ENCODE measurements around the gene ACACA. TPM values are rescaled to one million over a fixed set of nuclear protein-coding genes. Genes with fewer than 3 reads are reported as not detected.
A peak's percentile ranks its signal among the peaks of the same experiment; 100 is the strongest.
"Not testable (repeated sequence)": the region's sequence is repeated elsewhere in the genome, so short reads cannot be mapped to it uniquely, and the experiment has no call there.

Gene ACACA
- total RNA-seq, 1 donor from 2014 or later: 145 TPM

- TF ChIP-seq, protein P1, sequence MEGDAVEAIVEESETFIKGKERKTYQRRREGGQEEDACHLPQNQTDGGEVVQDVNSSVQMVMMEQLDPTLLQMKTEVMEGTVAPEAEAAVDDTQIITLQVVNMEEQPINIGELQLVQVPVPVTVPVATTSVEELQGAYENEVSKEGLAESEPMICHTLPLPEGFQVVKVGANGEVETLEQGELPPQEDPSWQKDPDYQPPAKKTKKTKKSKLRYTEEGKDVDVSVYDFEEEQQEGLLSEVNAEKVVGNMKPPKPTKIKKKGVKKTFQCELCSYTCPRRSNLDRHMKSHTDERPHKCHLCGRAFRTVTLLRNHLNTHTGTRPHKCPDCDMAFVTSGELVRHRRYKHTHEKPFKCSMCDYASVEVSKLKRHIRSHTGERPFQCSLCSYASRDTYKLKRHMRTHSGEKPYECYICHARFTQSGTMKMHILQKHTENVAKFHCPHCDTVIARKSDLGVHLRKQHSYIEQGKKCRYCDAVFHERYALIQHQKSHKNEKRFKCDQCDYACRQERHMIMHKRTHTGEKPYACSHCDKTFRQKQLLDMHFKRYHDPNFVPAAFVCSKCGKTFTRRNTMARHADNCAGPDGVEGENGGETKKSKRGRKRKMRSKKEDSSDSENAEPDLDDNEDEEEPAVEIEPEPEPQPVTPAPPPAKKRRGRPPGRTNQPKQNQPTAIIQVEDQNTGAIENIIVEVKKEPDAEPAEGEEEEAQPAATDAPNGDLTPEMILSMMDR (IDR thresholded peaks at IDR 0.05; ENCODE audit: partially characterized antibody, unreplicated experiment): no peak
- H3K27ac Mint-ChIP-seq (ENCODE audit: unreplicated experiment): no peak overlapping the region
- H3K36me3 Mint-ChIP-seq (ENCODE audit: unreplicated experiment): no peaks in the 10 kb centered on the region
- peaks cover 5% of the 10 kb centered on the region for H3K27me3 Mint-ChIP-seq (ENCODE audit: unreplicated experiment)
- H3K4me3 Mint-ChIP-seq (ENCODE audit: unreplicated experiment): no peak overlapping the region
- no peak for DNase-seq
- H3K9me3 Mint-ChIP-seq (ENCODE audit: unreplicated experiment): peaks cover 1% of the 10 kb centered on the region
- peaks cover 23% of the 10 kb centered on the region for H3K4me1 Mint-ChIP-seq (ENCODE audit: low read depth, unreplicated experiment)
Measured at GRCh38 chr17:37360632-37361031, 46.0 kb downstream of the ACACA start.

DNA sequence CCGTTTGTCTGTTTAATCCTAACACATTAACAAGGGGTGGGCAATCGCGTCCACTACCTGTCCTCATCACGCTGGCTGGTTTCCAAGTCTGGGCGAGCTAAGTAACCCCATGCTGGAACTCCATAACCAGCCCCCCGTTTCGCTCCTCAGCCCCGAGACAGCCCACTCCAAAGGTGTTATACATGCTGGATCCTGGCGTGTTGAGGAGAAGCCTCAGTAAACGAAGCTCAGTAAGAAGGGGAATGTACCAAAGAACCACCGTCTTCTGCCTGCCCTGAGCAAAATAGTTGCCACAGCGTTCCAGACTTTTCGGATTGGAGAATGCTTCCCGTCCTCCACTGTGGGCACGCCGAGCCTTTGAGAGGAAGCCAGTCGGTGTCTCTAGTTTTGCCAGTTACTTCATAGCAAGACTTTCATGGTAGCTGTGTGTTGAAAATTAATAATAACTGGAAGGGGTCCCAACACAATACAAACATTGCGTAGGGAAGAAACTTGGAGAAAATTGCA lies 46.9 kb downstream of the ACACA start:
- TF ChIP-seq, protein P1 (IDR thresholded peaks at IDR 0.05; ENCODE audit: partially characterized antibody, unreplicated experiment): no peak
- Mint-ChIP-seq H3K4me1 (ENCODE audit: low read depth, unreplicated experiment) (peaks cover 23% of the 10 kb centered on the region), H3K27ac (ENCODE audit: unreplicated experiment) (peak overlapping the region; percentile 24), H3K9me3 (ENCODE audit: unreplicated experiment) (peaks cover 1% of the 10 kb centered on the region), H3K27me3 (ENCODE audit: unreplicated experiment) (peaks cover 3% of the 10 kb centered on the region), H3K4me3 (ENCODE audit: unreplicated experiment) (peak overlapping the region; percentile 63), H3K36me3 (ENCODE audit: unreplicated experiment) (no peaks in the 10 kb centered on the region)
- DNase-seq: no peak

GRCh38 chr17:37358830-37359681 lies 47.6 kb downstream of the ACACA start:
- peaks cover 23% of the 10 kb centered on the region for H3K4me1 Mint-ChIP-seq (ENCODE audit: low read depth, unreplicated experiment)
- H3K27me3 Mint-ChIP-seq (ENCODE audit: unreplicated experiment): peaks cover 3% of the 10 kb centered on the region
- no peaks in the 10 kb centered on the region for H3K36me3 Mint-ChIP-seq (ENCODE audit: unreplicated experiment)
- TF ChIP-seq, protein P1 (IDR thresholded peaks at IDR 0.05; ENCODE audit: partially characterized antibody, unreplicated experiment): peak; percentile 38
- H3K4me3 Mint-ChIP-seq (ENCODE audit: unreplicated experiment): peak overlapping the region; percentile 93
- peaks cover 1% of the 10 kb centered on the region for H3K9me3 Mint-ChIP-seq (ENCODE audit: unreplicated experiment)
- DNase-seq: peak; percentile 99
- peak overlapping the region; percentile 81 for H3K27ac Mint-ChIP-seq (ENCODE audit: unreplicated experiment)

DNA sequence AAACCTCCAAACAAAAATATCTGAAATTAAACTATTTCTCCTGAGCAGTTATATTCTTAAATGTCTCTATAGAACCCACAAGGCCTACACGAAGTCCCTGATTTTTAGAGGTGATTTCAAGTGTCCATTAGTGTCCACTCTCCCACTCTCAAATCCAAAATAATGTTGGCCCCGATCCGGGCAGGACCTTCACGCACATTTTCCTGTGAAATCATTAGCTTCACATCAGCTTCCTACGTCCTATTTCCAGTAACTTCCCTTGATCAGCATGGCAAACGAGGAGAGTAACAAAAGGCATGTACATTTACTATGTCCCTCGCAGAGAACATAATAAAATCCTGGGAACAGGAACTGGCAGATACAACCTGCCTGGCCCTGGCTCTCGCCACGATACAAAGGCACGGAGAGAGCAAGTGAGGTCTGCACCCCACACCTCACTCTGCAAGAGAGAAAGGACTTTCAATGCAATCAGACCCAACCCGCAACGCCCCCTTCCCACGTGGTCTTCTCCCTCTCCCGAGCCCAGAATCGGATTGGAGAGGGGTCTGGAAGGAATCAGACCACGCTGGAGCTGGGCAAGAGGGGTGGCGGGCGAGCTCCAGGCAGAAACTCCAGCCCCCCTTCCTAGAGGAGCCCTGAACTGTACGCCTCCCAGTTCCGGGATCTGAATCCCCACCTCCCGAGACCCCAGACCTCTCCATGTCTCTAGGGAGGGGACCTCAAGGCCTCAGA lies 48.4 kb downstream of the ACACA start:
- peak; percentile 82 for DNase-seq
- Mint-ChIP-seq H3K4me3 (ENCODE audit: unreplicated experiment) (peak overlapping the region; percentile 93), H3K27ac (ENCODE audit: unreplicated experiment) (peak overlapping the region; percentile 81), H3K27me3 (ENCODE audit: unreplicated experiment) (peaks cover 3% of the 10 kb centered on the region), H3K4me1 (ENCODE audit: low read depth, unreplicated experiment) (peaks cover 23% of the 10 kb centered on the region), H3K36me3 (ENCODE audit: unreplicated experiment) (no peaks in the 10 kb centered on the region), H3K9me3 (ENCODE audit: unreplicated experiment) (peaks cover 1% of the 10 kb centered on the region)
- TF ChIP-seq, protein P1 (IDR thresholded peaks at IDR 0.05; ENCODE audit: partially characterized antibody, unreplicated experiment): no peak

GRCh38 chr17:37356796-37357569 lies 49.7 kb downstream of the ACACA start:
- H3K4me1 Mint-ChIP-seq (ENCODE audit: low read depth, unreplicated experiment): peaks cover 23% of the 10 kb centered on the region
- H3K36me3 Mint-ChIP-seq (ENCODE audit: unreplicated experiment); DNase-seq; H3K27ac Mint-ChIP-seq (ENCODE audit: unreplicated experiment); H3K27me3 Mint-ChIP-seq (ENCODE audit: unreplicated experiment); H3K9me3 Mint-ChIP-seq (ENCODE audit: unreplicated experiment): not testable (repeated sequence)
- H3K4me3 Mint-ChIP-seq (ENCODE audit: unreplicated experiment): peak overlapping the region; percentile 93

DNA sequence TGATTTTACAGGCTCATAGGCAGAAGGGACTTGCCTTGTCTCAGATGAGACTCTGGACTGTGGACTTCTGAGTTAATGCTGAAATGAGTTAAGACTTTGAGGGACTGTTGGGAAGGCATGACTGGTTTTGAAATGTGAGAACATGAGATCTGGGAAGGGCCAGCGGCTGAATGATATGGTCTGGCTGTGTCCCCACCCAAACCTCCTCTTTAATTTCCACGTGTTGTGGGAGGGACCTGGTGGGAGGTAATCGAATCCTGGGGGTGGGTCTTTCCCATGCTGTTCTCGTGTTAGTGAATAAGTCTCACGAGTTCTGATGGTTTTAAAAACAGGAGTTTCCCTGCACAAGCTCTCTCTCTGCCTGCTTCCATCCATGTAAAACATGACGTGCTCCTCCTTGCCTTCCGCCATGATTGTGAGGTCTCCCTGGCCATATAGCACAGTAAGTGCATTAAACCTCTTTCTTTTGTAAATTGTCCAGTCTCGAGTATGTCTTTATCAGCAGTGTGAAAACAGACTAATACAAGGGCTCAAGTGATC lies 59.7 kb downstream of the ACACA start:
- H3K9me3 Mint-ChIP-seq (ENCODE audit: unreplicated experiment); H3K27ac Mint-ChIP-seq (ENCODE audit: unreplicated experiment); H3K27me3 Mint-ChIP-seq (ENCODE audit: unreplicated experiment); H3K4me3 Mint-ChIP-seq (ENCODE audit: unreplicated experiment); H3K4me1 Mint-ChIP-seq (ENCODE audit: low read depth, unreplicated experiment); DNase-seq; H3K36me3 Mint-ChIP-seq (ENCODE audit: unreplicated experiment): not testable (repeated sequence)
